Measurements from ENCODE around the gene TRMU.

GRCh38 chr22:46299101-46299500, 36.4 kb upstream of the TRMU start:
- TF ChIP-seq, protein P1, sequence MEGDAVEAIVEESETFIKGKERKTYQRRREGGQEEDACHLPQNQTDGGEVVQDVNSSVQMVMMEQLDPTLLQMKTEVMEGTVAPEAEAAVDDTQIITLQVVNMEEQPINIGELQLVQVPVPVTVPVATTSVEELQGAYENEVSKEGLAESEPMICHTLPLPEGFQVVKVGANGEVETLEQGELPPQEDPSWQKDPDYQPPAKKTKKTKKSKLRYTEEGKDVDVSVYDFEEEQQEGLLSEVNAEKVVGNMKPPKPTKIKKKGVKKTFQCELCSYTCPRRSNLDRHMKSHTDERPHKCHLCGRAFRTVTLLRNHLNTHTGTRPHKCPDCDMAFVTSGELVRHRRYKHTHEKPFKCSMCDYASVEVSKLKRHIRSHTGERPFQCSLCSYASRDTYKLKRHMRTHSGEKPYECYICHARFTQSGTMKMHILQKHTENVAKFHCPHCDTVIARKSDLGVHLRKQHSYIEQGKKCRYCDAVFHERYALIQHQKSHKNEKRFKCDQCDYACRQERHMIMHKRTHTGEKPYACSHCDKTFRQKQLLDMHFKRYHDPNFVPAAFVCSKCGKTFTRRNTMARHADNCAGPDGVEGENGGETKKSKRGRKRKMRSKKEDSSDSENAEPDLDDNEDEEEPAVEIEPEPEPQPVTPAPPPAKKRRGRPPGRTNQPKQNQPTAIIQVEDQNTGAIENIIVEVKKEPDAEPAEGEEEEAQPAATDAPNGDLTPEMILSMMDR (optimal IDR thresholded peaks at IDR 0.05 in 1 of 3, IDR thresholded peaks at IDR 0.05 in 1 of 3, conservative IDR thresholded peaks at IDR 0.05 in 1 of 3; ENCODE audit: extremely low read depth in 1 of 3, insufficient read depth in 2 of 3, low read length in 3 of 3): no peak
- no peak for TF ChIP-seq EZH2 (IDR thresholded peaks at IDR 0.05; ENCODE audit: low read length)

Measured in keratinocyte (primary cell).